Trophoblast cell (in vitro differentiated cells and primary cell): ENCODE data around the gene CSH1.
"Not testable (repeated sequence)": the region's sequence is repeated elsewhere in the genome, so short reads cannot be mapped to it uniquely, and the experiment has no call there.

Experiments
- DNase-seq, 2 donors: peaks; one replicate each; pipeline ENCODE4 v3.0.0-alpha.2; 2016
- H2AFZ ChIP-seq: 2 replicates; pipeline ENCODE4 v1.6.1; 2013; ENCODE audit warnings: low read length, moderate library complexity, mild to moderate bottlenecking; ENCODE audit not compliant: insufficient read depth, poor library complexity
- H2AK5ac ChIP-seq: 2 replicates; pipeline ENCODE4 v1.6.1; 2013; ENCODE audit warnings: mild to moderate bottlenecking, low read length
- H2BK120ac ChIP-seq: 2 replicates; pipeline ENCODE4 v1.6.1; 2013; ENCODE audit warnings: low read length, mild to moderate bottlenecking, moderate library complexity; ENCODE audit not compliant: insufficient read depth, poor library complexity
- H2BK12ac ChIP-seq: 2 replicates; pipeline ENCODE4 v1.6.1; 2013; ENCODE audit warnings: mild to moderate bottlenecking, low read length, moderate library complexity
- H2BK5ac ChIP-seq: 2 replicates; pipeline ENCODE4 v1.6.1; 2013; ENCODE audit warnings: low read length, low read depth, moderate library complexity, mild to moderate bottlenecking; ENCODE audit not compliant: poor library complexity
- H3K14ac ChIP-seq: 2 replicates; pipeline ENCODE4 v1.6.1; 2013; ENCODE audit warnings: mild to moderate bottlenecking, low read length
- H3K18ac ChIP-seq: 2 replicates; pipeline ENCODE4 v1.6.1; 2013; ENCODE audit warnings: mild to moderate bottlenecking, low read length
- H3K23ac ChIP-seq: 2 replicates; pipeline ENCODE4 v1.6.1; 2013; ENCODE audit warnings: low read length
- H3K27ac ChIP-seq: 2 replicates; pipeline ENCODE4 v1.5.1; 2013; ENCODE audit warnings: low read depth, mild to moderate bottlenecking, inconsistent platforms, low read length, moderate library complexity
- H3K27me3 ChIP-seq: 2 replicates; pipeline ENCODE4 v1.6.1; 2013; ENCODE audit warnings: inconsistent platforms, mild to moderate bottlenecking, low read length, moderate library complexity; ENCODE audit not compliant: insufficient read depth
- H3K36me3 ChIP-seq, 2 experiments: 1 replicate in 1 of 2; 2 replicates in 1 of 2; pipeline ENCODE4 v1.6.1; 2013; ENCODE audit warnings: low read length in 2 of 2, mild to moderate bottlenecking in 2 of 2, moderate library complexity in 1 of 2; ENCODE audit not compliant: insufficient read depth in 2 of 2, control insufficient read depth in 1 of 2
- H3K4ac ChIP-seq: 2 replicates; pipeline ENCODE4 v1.6.1; 2013; ENCODE audit warnings: low read depth, mild to moderate bottlenecking, low read length, moderate library complexity
- H3K4me1 ChIP-seq, 2 experiments: 1 replicate in 1 of 2; 2 replicates in 1 of 2; pipeline ENCODE4 v1.6.1; 2013; ENCODE audit warnings: low read length in 2 of 2, mild to moderate bottlenecking in 2 of 2, moderate library complexity in 1 of 2; ENCODE audit not compliant: insufficient read depth in 2 of 2, control insufficient read depth in 1 of 2
- H3K4me2 ChIP-seq: 2 replicates; pipeline ENCODE4 v1.6.1; 2013; ENCODE audit warnings: inconsistent platforms, mild to moderate bottlenecking, low read length, moderate library complexity
- H3K4me3 ChIP-seq: 2 replicates; pipeline ENCODE4 v1.5.1; 2013; ENCODE audit warnings: mild to moderate bottlenecking, low read depth, low read length, inconsistent platforms
- H3K79me1 ChIP-seq: one replicate; pipeline ENCODE4 v1.6.1; 2013; ENCODE audit warnings: low read length
- H3K79me2 ChIP-seq: 2 replicates; pipeline ENCODE4 v1.6.1; 2013; ENCODE audit warnings: low read length, mild to moderate bottlenecking; ENCODE audit not compliant: control insufficient read depth, insufficient read depth, poor library complexity
- H3K9ac ChIP-seq: 2 replicates; pipeline ENCODE4 v1.6.1; 2013; ENCODE audit warnings: mild to moderate bottlenecking, low read length
- H3K9me3 ChIP-seq: 2 replicates; pipeline ENCODE4 v1.6.1; 2013; ENCODE audit warnings: low read depth, mild to moderate bottlenecking, control low read depth, inconsistent platforms, low read length; ENCODE audit not compliant: insufficient read depth
- H4K12ac ChIP-seq: 2 replicates; pipeline ENCODE4 v1.6.1; 2013; ENCODE audit warnings: low read depth, mild to moderate bottlenecking, low read length, moderate library complexity
- H4K8ac ChIP-seq: 2 replicates; pipeline ENCODE4 v1.6.1; 2013; ENCODE audit warnings: low read depth, mild to moderate bottlenecking, low read length, moderate library complexity
- H4K91ac ChIP-seq: one replicate; pipeline ENCODE4 v1.6.1; 2013; ENCODE audit warnings: low read depth, mild to moderate bottlenecking, low read length, moderate library complexity
- WGBS: extraction: QIAGEN DNeasy Blood & Tissue Kit; methylation state at CpG from one replicate; pipeline ENCODE4 v1.1.7; 2013; ENCODE audit warnings: missing lambda C conversion rate; ENCODE audit not compliant: insufficient read length, insufficient coverage; ENCODE audit errors: extremely low coverage; 5-methylcytosine and 5-hydroxymethylcytosine counted together

The CSH1 gene

DNA sequence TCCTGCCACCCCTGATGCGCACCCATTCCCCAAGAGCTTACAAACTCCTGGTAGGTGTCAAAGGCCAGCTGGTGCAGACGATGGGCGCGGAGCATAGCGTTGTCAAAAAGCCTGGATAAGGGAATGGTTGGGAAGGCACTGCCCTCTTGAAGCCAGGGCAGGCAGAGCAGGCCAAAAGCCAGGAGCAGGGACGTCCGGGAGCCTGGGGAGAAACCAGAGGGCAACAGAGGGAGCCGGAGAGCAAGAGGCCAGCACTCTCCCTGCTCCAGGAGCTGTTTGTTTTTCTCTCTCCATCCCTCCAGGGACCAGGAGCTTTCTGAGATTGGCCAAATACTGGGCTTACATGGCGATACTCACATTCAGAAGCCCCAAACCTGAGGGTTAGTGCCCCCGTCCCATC lies 21.9 kb upstream of the CSH1 start:
- Histone ChIP-seq H3K4ac (no peak overlapping the region), H4K12ac (no peak overlapping the region), H4K91ac (no peak overlapping the region), H3K9ac (no peak overlapping the region), H3K36me3 (no peaks in the 10 kb centered on the region), H3K79me1 (no peaks in the 10 kb centered on the region), H3K4me3 (no peak overlapping the region), H2BK5ac (no peak overlapping the region), H3K18ac (no peak overlapping the region), H3K4me1 (no peaks in the 10 kb centered on the region), H3K9me3 (no peaks in the 10 kb centered on the region), H2AK5ac (no peak overlapping the region), H2BK120ac (no peak overlapping the region), H2AFZ (no peak overlapping the region), H3K27ac (no peak overlapping the region), H3K23ac (no peak overlapping the region), H2BK12ac (no peak overlapping the region), H3K79me2 (no peaks in the 10 kb centered on the region), H3K14ac (no peak overlapping the region), H3K4me2 (no peak overlapping the region), H3K27me3 (no peaks in the 10 kb centered on the region), H4K8ac (no peak overlapping the region)
- no CpG with 5 or more reads among the region's 10 CpGs for WGBS
- DNase-seq = no peak

DNA sequence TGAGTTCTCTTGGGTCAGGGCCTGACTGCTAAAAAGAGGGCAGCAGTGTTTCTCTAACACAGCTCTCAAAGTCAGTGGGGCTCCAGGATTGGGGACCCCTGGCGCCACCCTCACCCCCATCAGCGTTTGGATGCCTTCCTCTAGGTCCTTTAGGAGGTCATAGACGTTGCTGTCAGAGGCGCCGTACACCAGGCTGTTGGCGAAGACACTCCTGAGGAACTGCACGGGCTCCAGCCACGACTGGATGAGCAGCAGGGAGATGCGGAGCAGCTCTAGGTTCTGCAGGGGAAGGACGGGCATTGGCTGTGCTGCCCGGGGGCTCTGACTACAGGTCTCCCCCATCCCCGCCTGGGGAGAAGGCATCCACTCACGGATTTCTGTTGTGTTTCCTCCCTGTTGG lies 21.3 kb upstream of the CSH1 start:
- Histone ChIP-seq H2BK12ac (no peak overlapping the region), H3K9ac (no peak overlapping the region), H3K14ac (no peak overlapping the region), H4K12ac (no peak overlapping the region), H3K4ac (no peak overlapping the region), H2BK5ac (no peak overlapping the region), H3K36me3 (no peaks in the 10 kb centered on the region), H3K4me2 (no peak overlapping the region), H2BK120ac (no peak overlapping the region), H4K91ac (no peak overlapping the region), H3K23ac (no peak overlapping the region), H3K9me3 (no peaks in the 10 kb centered on the region), H2AK5ac (no peak overlapping the region), H2AFZ (no peak overlapping the region), H3K27ac (no peak overlapping the region), H3K4me3 (no peak overlapping the region), H3K79me2 (no peaks in the 10 kb centered on the region), H3K4me1 (no peaks in the 10 kb centered on the region), H3K18ac (no peak overlapping the region), H3K79me1 (no peaks in the 10 kb centered on the region), H3K27me3 (no peaks in the 10 kb centered on the region), H4K8ac (no peak overlapping the region)
- DNase-seq = no peak
- whole genome bisulfite sequencing = no CpG with 5 or more reads among the region's 13 CpGs

DNA sequence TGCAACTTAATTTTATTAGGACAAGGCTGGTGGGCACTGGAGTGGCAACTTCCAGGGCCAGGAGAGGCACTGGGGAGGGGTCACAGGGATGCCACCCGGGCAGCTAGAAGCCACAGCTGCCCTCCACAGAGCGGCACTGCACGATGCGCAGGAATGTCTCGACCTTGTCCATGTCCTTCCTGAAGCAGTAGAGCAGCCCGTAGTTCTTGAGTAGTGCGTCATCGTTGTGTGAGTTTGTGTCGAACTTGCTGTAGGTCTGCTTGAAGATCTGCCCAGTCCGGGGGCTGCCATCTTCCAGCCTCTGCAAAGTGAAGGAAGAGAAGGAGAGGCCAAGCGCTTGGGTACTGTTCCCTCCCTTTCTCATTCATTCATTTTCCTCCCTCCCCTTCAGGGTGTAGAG lies 20.8 kb upstream of the CSH1 start:
- not testable (repeated sequence) for H3K14ac ChIP-seq, H3K4ac ChIP-seq, H3K36me3 ChIP-seq, H2AFZ ChIP-seq, H3K27ac ChIP-seq, H3K9me3 ChIP-seq, H3K27me3 ChIP-seq, H3K18ac ChIP-seq, H2AK5ac ChIP-seq, H3K23ac ChIP-seq, H3K79me2 ChIP-seq, H3K4me3 ChIP-seq, H3K79me1 ChIP-seq, H4K8ac ChIP-seq, H2BK120ac ChIP-seq, H2BK5ac ChIP-seq, H4K12ac ChIP-seq, H4K91ac ChIP-seq, H3K9ac ChIP-seq, H3K4me2 ChIP-seq, H2BK12ac ChIP-seq, H3K4me1 ChIP-seq
- peak in 1 of 2 donors; percentile 55 for DNase-seq
- no CpG with 5 or more reads among the region's 11 CpGs for WGBS

DNA sequence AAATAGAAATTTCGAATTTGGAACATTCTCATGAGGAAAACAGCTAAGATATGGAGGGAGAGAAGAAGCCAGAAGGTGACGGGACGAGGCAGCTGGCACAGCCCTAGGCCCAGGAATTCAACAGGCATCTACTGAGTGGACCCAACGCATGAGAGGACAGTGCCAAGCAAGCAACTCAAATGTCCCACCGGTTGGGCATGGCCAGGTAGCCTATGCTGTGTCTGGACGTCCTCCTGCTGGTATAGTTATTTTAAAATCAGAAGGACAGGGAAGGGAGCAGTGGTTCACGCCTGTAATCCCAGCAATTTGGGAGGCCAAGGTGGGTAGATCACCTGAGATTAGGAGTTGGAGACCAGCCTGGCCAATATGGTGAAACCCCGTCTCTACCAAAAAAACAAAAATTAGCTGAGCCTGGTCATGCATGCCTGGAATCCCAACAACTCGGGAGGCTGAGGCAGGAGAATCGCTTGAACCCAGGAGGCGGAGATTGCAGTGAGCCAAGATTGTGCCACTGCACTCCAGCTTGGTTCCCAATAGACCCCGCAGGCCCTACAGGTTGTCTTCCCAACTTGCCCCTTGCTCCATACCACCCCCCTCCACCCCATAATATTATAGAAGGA lies 20.3 kb upstream of the CSH1 start:
- Histone ChIP-seq H3K18ac (no peak overlapping the region), H3K79me2 (no peaks in the 10 kb centered on the region), H3K4me3 (no peak overlapping the region), H3K79me1 (no peaks in the 10 kb centered on the region), H3K23ac (no peak overlapping the region), H3K4me2 (no peak overlapping the region), H3K14ac (no peak overlapping the region), H4K91ac (no peak overlapping the region), H2BK12ac (no peak overlapping the region), H2BK5ac (no peak overlapping the region), H3K9me3 (no peaks in the 10 kb centered on the region), H2AFZ (no peak overlapping the region), H4K8ac (no peak overlapping the region), H3K4ac (no peak overlapping the region), H2AK5ac (no peak overlapping the region), H3K27ac (no peak overlapping the region), H3K9ac (no peak overlapping the region), H2BK120ac (no peak overlapping the region), H3K4me1 (no peaks in the 10 kb centered on the region), H4K12ac (no peak overlapping the region), H3K36me3 (no peaks in the 10 kb centered on the region), H3K27me3 (no peaks in the 10 kb centered on the region)
- no peak for DNase-seq
- WGBS = no CpG with 5 or more reads among the region's 12 CpGs
